ENCODE measurements around the gene REEP6.
"Not testable (repeated sequence)": the region's sequence is repeated elsewhere in the genome, so short reads cannot be mapped to it uniquely, and the experiment has no call there.

The REEP6 gene

DNA sequence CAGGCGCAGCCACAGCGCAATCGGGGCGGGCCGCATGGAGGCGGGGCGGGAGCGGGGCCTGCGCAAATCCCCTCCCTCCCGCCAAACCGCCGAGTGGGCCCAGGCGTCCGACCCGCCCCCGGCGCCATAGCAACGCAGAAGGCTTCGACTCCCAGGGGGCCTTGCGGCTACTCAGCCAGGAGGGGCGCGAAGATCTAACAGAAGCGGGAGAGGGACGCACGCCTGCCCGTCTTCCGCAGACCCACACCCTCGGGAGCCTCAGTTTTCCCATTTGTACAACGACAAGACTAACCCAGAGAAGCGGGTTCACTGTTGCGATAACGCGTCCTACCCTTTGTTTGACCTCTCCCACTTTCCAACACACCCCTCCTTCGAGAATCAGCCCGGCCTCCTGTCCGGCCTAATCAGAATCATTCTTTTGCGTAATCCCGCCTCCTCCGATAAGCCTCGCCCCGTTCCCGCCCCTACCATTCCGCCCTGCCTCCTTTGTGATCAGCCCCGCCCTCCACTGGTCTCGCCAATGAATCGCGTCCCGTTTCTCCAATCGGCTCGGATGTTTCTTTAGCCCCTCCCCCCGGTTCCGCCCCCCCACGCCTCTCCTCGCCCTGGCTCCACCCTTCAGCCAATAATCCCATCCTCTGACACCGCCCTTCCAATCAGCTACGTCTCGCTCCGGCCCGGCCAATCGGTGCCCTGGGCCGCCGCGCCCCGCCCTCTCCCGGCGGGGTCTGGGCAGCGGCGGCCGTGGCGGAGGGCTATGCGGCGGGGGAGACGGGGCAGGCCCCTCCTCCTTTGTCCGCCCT lies 469 bp upstream of the REEP6 start, which contains the start of gene PCSK4:
Gene PCSK4, minus strand, starts transcription at position 40 of the 803 bp plus-strand sequence. Its CDS starts 4 bp downstream, at position 36.
- peak; percentile 98 for DNase-seq (ENCODE audit: low read depth)

DNA sequence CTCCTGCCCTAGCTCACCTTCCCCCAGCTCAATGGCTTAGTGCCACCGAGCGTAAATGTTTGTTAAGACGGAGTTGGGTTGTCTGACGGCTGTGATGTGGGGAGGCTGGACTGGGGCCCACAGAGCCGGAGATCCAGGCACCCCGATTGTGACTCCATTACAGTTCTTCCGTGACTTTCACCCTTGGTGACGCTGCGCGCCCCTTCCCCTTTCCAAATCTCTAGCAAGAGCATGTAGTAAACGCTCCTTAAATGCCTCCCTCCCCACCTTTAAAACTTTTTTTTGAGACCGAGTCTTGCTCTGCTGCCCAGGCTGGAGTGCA lies 829 bp downstream of the REEP6 start:
- no peak for DNase-seq (ENCODE audit: low read depth)

DNA sequence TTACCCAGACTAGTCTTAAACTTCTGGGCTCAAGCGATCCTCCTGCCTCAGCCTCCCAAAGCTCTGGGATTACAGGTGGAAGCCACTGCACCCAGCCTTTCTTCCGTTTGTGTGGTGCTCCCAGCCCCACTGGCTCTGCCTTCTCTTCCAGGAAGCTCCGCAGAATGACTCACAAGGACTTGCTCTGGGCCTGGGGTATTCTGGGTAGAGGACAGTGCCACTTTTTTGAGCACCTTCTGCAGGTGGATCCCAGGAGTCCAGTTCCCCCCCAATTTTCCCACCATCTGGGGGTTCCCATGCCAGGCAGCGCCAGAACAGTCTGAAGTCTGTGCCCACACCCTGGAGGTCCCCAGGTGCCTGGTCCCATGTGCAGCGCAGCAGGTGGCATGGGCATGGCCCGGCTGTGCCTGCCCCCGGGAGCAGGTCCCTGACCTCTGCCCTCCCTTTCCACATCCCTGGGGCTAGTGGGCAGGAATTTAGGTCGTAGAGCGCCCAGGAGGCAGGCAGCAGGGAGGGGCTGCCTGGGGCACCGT lies 1.6 kb downstream of the REEP6 start:
- no peak for DNase-seq (ENCODE audit: low read depth)

DNA sequence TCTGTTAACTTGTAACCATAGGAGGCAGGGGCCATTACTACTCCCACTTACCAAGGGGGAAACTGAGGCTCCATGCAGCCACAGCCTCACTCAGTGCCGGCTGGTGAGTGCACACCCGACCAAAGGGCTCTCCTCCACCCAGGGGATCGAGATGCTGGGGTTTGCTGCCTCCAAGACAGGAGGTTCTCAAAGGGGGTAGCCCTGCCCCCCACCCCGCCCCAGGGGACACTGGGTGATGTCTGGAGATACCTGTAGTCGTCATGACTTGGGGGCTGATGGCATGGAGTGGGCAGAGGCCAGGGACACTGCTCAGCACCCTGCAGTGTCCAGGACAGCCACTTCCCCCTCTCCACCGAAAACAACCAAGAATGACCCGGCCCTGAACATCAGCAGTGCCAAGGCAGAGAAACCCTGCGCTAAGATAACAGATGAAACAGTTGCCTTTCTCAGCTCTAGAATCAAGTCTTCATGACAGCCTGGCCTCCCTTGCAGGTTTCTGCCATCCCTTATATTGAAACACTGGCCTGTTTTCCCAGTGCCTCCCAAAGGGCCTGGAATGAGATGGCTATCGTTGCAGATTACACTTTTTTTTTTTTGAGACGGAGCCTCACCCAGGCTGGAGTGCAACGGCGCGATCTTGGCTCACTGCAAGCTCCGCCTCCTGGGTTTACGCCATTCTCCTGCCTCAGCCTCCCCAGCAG lies 3.3 kb downstream of the REEP6 start:
- no peak for DNase-seq (ENCODE audit: low read depth)

DNA sequence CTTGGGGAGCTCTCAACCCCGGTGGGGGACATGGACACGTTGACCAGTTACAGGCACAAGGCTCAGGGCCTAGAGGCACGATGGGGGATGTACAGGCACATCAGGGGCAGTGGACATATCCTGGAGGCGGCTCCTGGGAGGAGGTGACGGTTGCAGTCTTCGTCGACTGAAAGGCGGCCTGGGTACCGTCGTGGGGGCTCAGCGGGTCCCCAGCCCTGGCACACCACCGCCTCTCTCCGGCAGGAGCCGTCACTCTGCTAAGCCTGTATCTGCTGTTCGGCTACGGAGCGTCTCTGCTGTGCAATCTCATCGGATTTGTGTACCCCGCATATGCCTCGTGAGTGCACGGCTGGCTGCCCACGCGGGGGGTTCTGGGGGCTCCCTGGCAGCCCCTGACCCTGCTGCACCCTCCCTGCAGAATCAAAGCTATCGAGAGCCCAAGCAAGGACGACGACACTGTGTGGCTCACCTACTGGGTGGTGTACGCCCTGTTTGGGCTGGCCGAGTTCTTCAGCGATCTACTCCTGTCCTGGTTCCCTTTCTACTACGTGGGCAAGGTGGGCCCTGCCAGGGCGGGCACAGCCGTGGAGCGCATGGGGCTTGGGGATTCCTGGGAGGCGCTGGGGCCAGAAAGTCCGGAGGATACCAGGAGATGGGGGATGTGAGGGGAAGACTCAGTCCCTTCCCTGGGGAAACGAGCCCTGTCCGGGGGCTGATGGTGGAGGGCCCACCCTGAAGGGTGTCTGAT lies 4.2 kb downstream of the REEP6 start:
- DNase-seq (ENCODE audit: low read depth) = no peak

DNA sequence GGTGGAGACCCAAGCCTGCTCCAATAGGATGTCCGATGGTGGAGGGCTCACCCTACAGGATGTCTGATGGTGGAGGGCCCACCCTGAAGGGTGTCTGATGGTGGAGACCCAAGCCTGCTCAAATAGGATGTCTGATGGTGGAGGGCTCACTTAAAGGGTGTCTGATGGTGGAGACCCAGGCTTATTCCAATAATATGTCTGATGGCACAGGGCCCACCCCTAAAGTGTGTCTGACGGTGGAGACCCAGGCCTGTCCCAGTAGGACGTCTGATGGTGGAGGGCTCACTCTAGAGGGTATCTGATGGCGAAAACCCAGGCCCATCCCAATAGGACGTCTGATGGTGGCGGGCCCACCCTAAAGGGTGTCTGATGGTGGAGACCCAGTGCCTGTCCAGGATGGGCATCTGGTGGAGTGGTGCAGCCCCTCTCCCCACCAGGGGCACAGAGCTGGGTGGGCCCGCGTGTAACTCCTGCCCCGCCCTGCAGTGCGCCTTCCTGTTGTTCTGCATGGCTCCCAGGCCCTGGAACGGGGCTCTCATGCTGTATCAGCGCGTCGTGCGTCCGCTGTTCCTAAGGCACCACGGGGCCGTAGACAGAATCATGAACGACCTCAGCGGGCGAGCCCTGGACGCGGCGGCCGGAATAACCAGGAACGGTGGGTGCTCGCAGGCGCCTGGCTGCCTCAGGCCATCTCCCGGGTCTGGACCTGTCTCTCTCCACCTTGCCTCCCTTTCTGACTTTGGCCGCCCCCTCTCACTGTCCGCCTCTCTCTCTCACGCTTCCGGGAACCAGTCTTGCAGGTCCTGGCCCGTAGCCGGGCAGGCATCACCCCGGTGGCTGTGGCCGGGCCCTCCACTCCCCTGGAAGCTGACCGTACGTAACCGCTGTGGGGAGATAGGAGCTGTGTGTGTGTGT lies 5.1 kb downstream of the REEP6 start:
- DNase-seq (ENCODE audit: low read depth) = no peak

DNA sequence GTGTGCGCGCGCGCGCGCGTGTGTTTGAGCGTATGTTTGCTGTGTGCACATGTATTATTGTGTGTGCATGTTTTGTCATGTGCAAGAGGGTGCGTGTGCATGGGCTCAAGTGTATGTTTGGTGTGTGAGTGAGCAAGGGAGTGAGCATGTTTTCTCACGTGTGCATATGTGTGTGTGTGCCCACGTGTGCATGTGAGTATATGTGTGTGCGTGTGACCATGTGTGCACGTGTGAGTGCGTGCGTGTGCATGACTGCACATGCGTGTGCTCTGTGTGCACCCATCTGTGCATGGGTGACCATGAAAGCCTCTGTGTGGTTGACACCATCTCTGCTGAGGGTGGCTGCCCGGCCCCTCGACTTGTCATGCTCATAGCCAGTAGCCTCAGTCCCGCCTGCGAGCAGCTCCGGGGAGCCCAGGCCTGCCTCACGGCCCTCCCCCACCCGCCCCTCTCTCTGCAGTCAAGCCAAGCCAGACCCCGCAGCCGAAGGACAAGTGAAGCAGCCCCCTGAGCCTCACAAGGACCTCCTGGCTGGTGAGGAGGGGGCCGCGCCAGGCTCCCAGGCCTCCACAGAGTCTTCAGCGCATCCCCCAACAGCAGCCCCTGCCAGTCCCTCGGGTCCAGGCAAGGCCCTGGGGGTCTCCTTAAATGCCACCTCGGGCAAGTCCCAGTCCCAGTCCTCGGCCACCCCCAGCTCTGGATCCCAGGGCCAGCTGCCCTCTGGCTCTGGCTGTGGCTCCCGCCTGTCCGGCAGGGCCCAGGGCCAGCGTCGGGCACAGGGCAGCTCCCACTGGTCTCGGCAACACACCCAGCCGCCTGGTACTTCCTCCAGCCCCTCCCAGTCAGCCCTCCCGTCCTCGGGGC lies 6.0 kb downstream of the REEP6 start:
- DNase-seq (ENCODE audit: low read depth) = no peak

DNA sequence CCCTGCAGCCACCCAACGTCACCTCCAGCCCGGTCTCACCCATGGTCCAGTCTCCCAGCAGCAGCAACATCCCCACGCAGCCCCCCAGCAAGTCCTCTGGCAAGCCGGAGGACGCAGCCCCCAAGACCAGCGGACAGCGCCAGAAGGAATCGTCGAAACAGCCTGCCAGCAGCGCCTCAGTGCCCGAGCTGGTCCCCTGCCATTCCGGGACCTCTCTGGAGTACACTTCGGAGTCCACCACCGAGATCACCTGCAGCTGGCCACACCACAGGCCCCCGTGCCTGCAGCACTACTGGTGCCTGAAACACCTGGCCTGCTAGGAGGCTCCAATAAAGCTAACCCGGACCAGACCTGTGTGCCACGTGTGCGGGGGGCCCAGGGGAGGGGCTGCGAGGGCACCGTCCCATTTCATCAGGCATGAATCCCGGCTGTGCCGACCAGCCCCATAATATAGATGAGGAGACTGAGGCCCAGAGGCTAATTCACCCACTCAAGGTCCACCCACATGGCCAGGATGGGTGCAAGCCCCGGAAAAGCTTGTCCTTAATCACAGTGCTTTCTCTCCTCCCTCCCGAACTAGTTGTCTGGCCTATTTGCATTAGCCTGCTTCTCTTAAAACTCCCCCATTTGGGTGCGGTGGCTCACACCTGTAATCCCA lies 6.7 kb downstream of the REEP6 start:
- DNase-seq (ENCODE audit: low read depth) = no peak

DNA sequence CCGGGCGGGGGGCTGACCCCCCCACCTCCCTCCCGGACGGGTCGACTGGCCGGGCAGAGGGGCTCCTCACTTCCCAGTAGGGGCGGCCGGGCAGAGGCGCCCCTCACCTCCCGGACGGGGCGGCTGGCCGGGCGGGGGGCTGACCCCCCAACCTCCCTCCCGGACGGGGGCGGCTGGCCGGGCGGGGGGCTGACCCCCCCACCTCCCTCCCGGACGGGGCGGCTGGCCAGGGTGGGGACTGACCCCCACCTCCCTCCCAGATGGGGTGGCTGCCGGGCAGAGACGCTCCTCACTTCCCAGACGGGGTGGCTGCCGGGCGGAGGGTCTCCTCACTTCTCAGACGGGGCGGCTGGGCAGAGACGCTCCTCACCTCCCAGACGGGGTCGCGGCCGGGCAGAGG lies 8.2 kb downstream of the REEP6 start:
- DNase-seq (ENCODE audit: low read depth) = not testable (repeated sequence)

DNA sequence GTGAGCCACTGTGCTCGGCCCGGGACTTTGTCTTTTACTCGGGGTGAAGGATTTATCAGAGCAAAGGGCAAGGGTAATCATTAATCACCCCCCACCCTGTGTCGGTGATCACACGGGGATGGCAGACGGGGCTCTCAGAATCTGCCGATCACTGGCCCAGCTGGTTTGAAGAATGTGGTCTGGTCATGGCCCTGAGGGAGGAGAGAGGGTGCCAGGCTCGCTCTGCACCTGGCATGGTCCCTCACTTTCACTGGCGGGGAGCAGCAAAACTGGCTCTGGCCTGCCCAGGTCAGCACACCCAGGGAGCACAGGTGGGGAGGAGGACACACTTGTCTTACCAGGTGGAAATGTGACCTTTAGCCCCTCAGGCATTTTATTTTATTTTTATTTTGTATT lies 10.2 kb downstream of the REEP6 start:
- DNase-seq (ENCODE audit: low read depth) = no peak

DNA sequence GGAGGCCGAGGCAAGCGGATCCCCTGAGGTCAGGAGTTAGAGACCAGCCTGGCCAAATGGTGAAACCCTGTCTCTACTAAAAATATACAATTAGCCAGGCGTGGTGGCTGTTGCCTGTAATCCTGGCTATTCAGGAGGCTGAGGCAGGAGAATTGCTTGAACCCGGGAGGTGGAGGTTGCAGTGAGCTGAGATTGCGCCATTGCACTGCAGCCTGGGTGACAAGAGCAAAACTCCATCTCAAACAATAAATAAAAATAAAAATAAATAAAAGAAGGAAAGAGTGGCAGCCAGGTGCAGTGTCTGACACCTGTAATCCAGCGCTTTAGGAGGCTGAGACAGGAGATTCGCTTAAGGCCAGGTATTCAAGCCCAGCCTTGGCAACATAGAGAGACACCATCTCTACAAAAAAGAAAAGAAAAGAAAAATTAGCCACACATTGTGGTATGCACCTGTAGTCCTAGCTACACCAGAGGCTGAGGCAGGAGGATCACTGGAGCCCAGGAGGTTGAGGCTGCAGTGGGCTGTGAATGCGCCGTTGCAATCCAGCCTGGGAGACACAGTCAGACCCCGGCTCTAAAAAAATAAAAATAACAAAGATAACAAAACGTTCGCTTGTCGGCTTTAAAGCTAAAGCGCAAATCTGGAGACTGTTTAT lies 11.6 kb downstream of the REEP6 start:
- no peak for DNase-seq (ENCODE audit: low read depth)

DNA sequence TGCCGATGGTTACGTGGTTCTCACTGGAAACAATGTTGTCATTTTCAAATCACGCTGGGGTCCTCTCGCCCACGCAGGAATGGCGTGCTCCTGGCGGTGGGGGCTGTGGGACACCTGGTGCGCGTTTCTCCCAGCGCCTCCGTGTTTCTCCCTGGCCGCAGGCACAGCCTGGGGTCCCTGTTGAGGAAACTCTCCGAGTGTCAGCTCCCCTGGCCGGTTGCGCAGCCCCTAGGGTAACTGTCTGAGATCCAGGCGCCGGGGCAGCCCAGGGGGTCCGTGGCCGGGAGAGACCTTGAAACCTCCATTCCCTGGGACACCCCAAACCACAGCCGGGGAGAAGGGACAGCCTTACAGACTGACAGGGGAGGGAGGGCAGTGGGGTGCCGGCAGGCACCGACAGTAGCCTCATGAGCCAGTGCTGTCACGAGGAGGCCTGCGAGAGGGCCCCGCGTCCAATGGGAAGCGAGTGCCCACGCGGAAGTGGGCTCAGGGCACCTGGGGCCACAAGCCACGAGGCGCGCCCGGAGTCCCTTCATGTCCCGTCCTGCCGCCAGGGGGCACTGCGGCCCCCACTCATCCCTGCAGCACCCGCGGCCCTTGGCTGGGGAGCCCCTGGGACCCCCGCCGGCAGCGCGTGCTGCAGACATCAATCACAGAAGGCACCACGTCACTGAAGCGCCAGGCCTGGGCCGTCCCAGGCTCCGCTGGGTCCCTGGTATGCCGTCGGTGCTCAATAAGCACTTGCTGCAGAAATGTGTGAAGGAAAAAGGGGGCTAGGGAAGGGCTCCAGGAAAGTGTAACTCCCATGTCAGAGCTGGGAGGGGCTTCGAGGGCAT lies 12.3 kb downstream of the REEP6 start:
- peak; percentile 59 for DNase-seq (ENCODE audit: low read depth)

DNA sequence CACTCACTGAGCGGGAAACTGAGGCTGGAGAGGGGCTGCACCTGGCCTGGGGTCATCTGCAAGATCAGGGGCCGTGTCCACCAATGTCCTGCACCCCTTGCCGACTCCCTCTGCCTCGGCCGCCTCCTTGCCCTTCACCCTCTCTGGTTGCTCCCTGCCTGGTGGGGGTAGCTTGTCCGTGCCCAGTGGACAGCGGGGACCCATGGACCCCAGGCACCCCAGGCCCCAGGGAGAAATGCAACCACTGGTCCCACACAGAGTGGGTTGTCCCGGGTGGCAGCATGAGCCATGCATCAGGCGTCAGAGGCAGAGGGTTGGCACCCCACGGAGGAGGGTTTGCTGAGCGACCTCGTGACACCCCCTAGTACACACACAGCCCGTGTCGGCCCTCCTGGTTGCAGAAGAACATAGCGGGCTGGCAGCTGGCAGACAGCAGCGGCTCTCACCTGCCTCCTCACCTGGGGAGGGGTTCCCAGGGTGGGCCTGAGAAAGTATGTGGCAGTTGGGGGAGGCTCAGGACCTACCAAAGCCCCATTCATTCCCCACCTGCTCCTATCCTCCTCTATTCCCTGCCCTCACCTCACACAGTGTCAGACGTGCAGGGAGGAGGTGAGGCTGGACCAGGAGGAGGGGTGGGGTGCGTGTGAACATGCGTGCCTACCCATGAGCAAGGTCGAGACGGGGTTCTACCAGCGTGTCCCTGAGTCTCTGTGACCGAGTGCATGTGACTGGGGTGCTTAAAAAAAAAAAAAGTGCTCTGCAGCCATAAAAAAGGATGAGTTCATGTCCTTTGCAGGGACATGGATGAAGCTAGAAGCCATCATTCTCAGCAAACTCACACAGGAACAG lies 13.2 kb downstream of the REEP6 start:
- DNase-seq (ENCODE audit: low read depth) = no peak

DNA sequence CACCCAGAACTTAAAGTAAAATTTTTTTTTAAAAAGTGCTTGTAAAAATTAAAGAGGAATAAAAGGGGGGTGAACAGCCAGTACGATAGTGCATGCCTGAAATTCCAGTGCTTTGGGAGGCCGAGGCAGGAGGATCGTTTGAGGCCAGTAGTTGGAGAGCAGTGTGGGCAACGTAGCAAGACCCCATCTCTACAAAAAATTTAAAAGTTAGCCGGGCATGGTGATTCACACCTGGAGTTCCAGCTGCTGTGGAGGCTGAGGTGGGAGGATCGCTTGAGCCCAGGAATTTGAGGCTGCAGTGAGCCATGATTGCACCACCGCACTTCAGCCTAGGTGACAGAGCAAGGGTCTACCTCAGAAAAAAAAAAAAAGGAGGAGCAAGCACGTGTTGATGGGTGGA lies 14.0 kb downstream of the REEP6 start:
- DNase-seq (ENCODE audit: low read depth) = no peak

DNA sequence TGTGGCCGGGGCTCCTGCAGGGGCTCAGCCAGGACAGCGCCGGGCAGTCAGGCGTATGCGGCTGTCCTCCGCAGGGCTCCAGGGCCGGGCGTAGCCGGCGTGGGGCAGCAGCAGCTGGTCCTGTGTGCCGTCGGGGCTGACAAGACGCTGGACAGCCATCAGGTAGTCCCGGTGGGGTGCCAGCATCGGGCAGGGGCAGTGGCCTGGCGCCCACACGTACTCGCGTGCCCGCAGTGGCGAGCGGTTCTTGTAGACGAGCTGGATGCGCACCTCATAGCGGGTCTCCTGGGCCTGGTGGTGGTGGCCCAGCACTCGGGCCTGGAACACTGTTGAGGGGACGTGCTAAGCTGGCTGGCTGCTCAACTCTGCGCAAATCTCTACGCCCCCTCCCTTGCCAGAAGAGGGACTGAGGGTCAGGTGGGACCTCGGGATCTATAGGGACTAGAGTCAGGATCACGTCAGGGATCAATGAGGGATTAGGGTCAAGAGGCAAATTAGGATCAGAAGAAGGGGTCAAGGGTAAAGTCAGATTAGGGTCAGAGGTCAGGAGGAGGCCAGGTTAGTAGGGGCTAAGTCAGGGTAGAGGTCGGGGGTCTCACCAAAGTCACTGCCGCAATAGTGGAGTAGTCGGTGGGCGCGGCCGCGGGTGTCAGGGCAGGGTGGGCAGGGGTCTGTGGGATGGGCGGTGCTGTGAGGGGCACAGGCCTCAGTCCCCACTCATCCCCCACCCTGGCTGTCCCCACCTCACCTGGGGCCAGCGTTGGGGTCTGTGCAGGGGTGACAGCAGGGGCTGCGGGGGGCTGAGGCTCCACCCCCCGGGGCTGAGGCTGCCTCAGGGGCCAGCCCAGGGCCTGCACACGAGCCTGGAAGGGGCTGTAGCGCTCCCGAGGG lies 15.3 kb downstream of the REEP6 start:
- no peak for DNase-seq (ENCODE audit: low read depth)

DNA sequence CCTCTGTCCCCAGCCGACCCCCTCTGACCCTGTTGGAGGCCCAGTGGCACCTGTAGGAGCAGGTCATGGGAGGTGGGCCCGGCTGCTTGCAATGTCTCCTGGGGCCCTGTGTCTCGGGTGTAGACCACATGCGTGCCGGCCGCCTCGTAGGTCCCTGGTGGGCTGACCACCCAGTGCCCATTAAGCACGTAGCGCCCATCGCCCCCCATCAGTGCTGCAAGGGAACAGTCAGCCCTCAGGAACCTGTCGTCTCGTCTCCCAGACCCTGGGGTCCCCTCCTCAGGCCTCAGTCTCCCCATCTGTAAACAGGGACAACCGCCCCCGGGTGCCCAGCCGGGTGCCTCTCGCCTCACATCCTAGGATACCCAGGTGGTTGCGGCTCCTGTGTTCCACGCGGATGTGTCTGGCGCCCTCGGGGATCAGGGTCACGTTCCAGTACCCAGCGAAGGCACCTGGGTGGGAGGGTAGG lies 16.2 kb downstream of the REEP6 start:
- no peak for DNase-seq (ENCODE audit: low read depth)

Measured in activated T-cell treated with anti-CD3 and anti-CD28 coated beads for 1 hour (primary cell).